ENCODE data around the gene CRAMP1.

CRAMP1 gene

GRCh38 chr16:1596516-1596915 is 15.6 kb upstream of the CRAMP1 start:
- DNase-seq (ENCODE audit: low spot score), result no peak

- no peak for DNase-seq (ENCODE audit: low spot score)
These were observed 15.0 kb upstream of the CRAMP1 start for GRCh38 chr16:1597154-1597553.

GRCh38 chr16:1601031-1601430 is 11.1 kb upstream of the CRAMP1 start:
- DNase-seq (ENCODE audit: low spot score), result no peak

DNA sequence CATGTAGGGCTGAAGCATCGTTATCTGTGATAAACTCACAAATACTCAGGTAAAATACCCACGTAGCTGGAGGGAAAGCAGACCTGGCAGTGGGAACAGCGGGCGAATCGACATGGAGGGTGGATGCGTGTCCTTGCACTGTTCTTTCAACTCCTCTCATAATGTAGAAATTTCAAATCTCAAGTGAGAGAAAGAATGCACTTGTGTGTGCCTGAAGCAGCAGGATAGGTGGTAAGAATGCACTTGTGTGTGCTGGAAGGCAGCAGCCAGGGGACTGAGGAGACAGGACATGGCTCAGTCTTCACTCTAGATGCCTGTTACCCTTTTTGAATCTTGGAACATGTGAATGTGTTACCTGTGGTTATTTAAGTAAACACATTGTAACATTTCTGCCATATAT is 10.7 kb upstream of the CRAMP1 start:
- no peak for DNase-seq (ENCODE audit: low spot score)

GRCh38 chr16:1602285-1602684 is 9.9 kb upstream of the CRAMP1 start:
- DNase-seq (ENCODE audit: low spot score), result no peak

GRCh38 chr16:1606774-1607173 is 5.4 kb upstream of the CRAMP1 start:
- no peak for DNase-seq (ENCODE audit: low spot score)

- no peak for DNase-seq (ENCODE audit: low spot score)
These were observed 4.2 kb upstream of the CRAMP1 start for GRCh38 chr16:1607971-1608370.

DNA sequence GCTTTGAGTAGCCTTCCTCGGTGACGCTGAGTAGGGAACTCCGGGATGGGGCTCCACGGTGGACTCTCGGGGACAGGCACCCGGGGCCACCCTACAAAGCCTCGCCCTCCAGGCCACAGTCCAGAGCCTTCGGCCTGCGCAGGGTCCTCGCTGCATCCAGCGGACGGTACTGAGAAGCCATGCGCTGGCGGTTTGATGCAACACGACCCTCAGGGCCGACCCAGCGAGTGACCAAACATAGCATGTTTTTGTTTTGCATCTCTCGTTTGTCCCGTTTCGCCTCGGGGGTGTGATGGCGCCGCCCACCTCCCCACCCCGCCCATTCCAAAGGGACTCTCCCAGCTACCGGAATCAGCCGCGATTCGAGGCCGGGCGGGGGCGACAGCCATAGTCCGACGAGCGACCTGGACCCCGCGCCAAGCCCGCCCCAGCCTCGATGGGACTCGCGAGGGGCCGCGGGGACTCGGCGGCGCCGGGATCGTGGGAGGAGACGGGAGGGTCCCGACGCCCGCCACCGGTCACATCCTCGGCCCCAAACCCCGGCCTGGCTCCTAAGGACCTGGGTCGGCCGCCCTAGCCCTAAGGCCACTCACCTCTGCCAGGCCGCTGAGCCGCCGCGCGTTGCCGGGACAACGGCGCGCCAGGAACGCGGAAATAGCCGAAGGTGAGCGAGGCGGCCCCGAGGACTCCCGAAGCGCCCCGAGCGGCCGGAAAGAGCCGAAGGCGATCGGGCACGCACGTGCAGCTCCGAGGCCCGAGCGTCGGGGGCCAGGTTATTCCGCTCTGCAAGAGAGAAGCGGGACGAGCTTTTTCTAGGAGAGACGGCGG is 1.9 kb upstream of the CRAMP1 start:
- peak; percentile 86 for DNase-seq (ENCODE audit: low spot score)

GRCh38 chr16:1610899-1611632 is 1.1 kb upstream of the CRAMP1 start:
- no peak for DNase-seq (ENCODE audit: low spot score)

GRCh38 chr16:1613211-1613622 is 1.1 kb downstream of the CRAMP1 start:
- no peak for DNase-seq (ENCODE audit: low spot score)

- no peak for DNase-seq (ENCODE audit: low spot score)
These were observed 1.7 kb downstream of the CRAMP1 start for GRCh38 chr16:1613728-1614455.

GRCh38 chr16:1614456-1615102 is 2.4 kb downstream of the CRAMP1 start:
- no peak for DNase-seq (ENCODE audit: low spot score)

DNA sequence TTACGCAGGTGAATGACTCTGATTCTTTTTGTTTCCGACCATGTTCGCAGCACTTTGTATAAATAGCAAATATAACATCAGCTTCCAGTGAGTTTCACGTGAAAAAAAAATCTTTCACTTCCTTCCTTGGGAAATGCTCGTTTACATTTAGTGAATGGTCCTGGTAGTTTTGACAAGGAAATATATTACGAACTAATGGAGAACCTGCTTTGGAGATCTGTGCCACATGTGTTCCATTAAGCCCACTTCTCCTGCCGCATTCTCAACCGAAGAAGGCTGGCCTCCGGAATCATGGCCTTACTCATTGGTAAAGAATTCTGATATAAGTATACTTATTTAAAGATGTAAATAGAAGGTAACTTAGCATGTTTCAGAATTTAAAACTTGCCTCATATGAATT is 3.6 kb downstream of the CRAMP1 start:
- no peak for DNase-seq (ENCODE audit: low spot score)

- DNase-seq (ENCODE audit: low spot score), result no peak
These were observed 7.8 kb downstream of the CRAMP1 start for GRCh38 chr16:1619976-1620375.

DNA sequence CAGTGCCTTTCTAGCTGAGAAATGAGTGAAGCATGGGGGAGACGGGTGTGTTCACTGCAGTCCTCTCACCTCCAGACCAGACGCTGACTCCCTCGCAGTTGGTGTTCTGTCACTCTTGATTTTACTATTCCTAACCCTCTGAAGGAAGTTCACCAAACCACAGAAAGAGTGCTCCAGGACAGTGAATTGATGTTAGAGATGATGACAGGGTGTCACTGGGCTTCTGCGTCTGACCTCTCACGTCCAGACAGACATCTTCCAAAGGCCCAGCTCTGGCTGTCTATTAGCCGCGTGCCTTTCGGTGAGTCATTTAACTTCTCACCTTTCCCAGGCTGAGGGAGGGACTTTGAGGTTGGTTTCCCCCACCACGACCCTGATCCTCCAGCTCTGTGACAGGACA is 8.2 kb downstream of the CRAMP1 start:
- DNase-seq (ENCODE audit: low spot score), result no peak

- DNase-seq (ENCODE audit: low spot score), result no peak
These were observed 9.7 kb downstream of the CRAMP1 start for GRCh38 chr16:1621851-1622250.

GRCh38 chr16:1626327-1626726 is 14.2 kb downstream of the CRAMP1 start:
- no peak for DNase-seq (ENCODE audit: low spot score)

DNA sequence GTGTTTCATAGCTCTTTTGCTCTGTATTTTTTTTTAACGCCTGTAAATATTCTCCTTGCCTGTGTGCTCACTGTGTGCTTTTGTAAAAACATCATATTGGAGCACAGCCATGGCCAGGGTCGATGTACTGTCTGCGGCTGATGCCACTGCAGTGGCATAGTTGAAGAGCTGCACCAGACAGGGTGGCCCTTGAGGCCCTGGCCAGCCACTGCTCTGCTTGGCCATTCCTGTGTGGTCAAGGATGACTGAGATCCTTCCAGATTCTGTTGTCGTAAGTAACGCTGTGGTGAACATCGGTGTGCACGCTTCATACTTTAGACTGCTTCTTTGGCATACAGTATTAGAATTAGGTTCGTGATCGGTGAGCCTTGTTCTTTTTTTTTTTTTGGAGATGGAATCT is 14.6 kb downstream of the CRAMP1 start:
- DNase-seq (ENCODE audit: low spot score), result no peak

DNA sequence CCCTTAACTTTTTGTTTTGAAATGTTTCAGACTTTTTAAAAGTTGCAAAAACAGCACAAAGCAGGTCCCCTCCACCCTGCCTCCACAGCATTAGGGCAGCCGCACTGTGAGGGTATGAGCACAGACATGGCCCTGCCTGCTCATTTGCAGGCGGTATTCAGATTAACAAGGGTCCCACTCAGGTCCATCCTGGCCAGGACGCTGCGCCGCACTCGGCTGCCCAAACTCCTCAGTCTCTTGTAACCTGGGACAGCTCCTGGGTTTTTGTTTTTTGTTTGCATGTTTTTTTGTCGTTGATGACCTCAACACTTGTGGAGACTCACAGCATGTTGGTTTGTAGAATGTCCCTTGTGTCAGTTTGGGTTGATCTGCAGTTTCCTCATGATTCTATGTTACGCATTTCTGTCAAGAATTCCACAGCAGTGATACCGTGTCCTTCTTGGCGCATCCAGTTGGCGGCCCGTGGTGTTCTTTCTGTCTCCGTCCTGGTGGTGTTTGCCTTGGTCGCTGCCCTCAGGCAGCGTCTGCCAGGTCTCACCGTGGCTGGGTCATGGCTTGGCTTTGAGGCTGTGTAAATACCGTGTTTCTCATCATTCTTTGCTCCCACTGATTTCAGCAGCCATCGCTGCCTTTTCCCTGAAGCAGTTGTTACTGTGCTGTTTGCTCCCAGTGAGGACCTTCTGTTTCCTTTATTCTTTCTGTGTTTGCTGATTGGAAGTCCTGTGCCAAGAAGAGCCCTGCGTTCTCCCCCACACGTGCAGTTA is 18.5 kb downstream of the CRAMP1 start:
- DNase-seq (ENCODE audit: low spot score), result peak; percentile 52

GRCh38 chr16:1631230-1631629 is 19.1 kb downstream of the CRAMP1 start:
- peak; percentile 63 for DNase-seq (ENCODE audit: low spot score)

GRCh38 chr16:1631931-1632637 is 19.9 kb downstream of the CRAMP1 start:
- DNase-seq (ENCODE audit: low spot score), result no peak

Data from cerebellar cortex (tissue), 1 donor.